Esophagus (tissue), 2 donors: Measurements from ENCODE around the gene MYCN. TPM values are rescaled to one million over a fixed set of nuclear protein-coding genes. Genes with fewer than 3 reads are reported as not detected.
"Not testable (repeated sequence)": the region's sequence is repeated elsewhere in the genome, so short reads cannot be mapped to it uniquely, and the experiment has no call there.

Experiments used
- H3K27ac ChIP-seq, 2 donors: one replicate each; pipeline ENCODE4 v1.5.1; 2013; ENCODE audit warnings: low read depth in 2 of 2, mild to moderate bottlenecking in 2 of 2, inconsistent platforms in 1 of 2, low read length in 1 of 2, moderate library complexity in 1 of 2
- H3K27me3 ChIP-seq, 2 donors: one replicate each; pipeline ENCODE4 v1.6.1; 2013; ENCODE audit warnings: low read length in 2 of 2, control low read depth in 1 of 2, mild to moderate bottlenecking in 1 of 2; ENCODE audit not compliant: insufficient read depth in 2 of 2, control insufficient read depth in 1 of 2
- H3K36me3 ChIP-seq, 2 donors: one replicate each; pipeline ENCODE4 v1.6.1; 2013; ENCODE audit warnings: low read length in 1 of 2; ENCODE audit not compliant: control insufficient read depth in 2 of 2, insufficient read depth in 2 of 2
- H3K4me1 ChIP-seq, 2 donors: one replicate each; pipeline ENCODE4 v1.6.1; 2013; ENCODE audit warnings: low read length in 1 of 2; ENCODE audit not compliant: control insufficient read depth in 2 of 2, insufficient read depth in 2 of 2
- H3K4me3 ChIP-seq, 2 donors: one replicate each; pipeline ENCODE4 v1.5.1; 2013; ENCODE audit warnings: low read length in 2 of 2, mild to moderate bottlenecking in 2 of 2, low read depth in 1 of 2, moderate library complexity in 1 of 2
- H3K9me3 ChIP-seq, 2 donors: one replicate each; pipeline ENCODE4 v1.6.1; 2013; ENCODE audit warnings: mild to moderate bottlenecking in 2 of 2, low read depth in 1 of 2, low read length in 1 of 2, moderate library complexity in 1 of 2; ENCODE audit not compliant: control insufficient read depth in 2 of 2, insufficient read depth in 1 of 2
- WGBS, 2 donors: extraction: QIAGEN DNeasy Blood & Tissue Kit; methylation state at CpG; one replicate each; pipeline ENCODE4 v1.1.7; 2013; 5-methylcytosine and 5-hydroxymethylcytosine counted together
- polyA plus RNA-seq, 2 donors: library from polyadenylated mRNA; stranded (reverse); fragments of 200-250 nt; gene quantifications; one replicate each; pipeline ENCODE4 v1.2.3, GENCODE V29; 2013
- donor health status: healthy with polysubstance abuse.
- donor health status: Bipolar disorder and iron deficiency.

MYCN gene
- polyA plus RNA-seq, 2 donors, result 0.49 to 0.51 TPM

DNA sequence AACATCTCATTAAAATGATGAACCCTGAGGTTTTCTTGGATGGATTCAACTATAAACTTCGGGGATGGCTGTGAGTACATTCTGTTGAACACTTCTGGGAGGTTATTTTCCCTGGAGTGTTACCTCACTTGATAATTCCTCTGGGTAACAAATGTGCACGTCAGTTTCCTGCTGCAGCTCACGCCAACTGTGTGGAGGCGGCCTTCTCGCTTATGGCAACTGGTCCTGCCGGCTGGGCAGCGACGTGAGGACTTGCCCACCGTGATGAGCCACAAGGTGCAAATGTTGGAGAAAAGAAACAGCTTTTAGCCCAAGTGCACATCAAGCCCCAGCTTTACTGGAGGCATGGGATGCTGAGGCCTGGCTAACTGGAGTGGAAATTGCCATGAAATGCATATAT, 15.9 kb downstream of the MYCN start:
- WGBS, 2 donors, result 88% methylated on average over 9 of the region's 9 CpGs
- no peak overlapping the region for H3K27ac ChIP-seq
- H3K9me3 ChIP-seq, result no peaks in the 10 kb centered on the region
- no peak overlapping the region for H3K4me3 ChIP-seq
- H3K36me3 ChIP-seq, result no peaks in the 10 kb centered on the region
- peaks cover 0 to 2% of the 10 kb centered on the region in 2 donors for H3K4me1 ChIP-seq
- H3K27me3 ChIP-seq, result no peaks in the 10 kb centered on the region

DNA sequence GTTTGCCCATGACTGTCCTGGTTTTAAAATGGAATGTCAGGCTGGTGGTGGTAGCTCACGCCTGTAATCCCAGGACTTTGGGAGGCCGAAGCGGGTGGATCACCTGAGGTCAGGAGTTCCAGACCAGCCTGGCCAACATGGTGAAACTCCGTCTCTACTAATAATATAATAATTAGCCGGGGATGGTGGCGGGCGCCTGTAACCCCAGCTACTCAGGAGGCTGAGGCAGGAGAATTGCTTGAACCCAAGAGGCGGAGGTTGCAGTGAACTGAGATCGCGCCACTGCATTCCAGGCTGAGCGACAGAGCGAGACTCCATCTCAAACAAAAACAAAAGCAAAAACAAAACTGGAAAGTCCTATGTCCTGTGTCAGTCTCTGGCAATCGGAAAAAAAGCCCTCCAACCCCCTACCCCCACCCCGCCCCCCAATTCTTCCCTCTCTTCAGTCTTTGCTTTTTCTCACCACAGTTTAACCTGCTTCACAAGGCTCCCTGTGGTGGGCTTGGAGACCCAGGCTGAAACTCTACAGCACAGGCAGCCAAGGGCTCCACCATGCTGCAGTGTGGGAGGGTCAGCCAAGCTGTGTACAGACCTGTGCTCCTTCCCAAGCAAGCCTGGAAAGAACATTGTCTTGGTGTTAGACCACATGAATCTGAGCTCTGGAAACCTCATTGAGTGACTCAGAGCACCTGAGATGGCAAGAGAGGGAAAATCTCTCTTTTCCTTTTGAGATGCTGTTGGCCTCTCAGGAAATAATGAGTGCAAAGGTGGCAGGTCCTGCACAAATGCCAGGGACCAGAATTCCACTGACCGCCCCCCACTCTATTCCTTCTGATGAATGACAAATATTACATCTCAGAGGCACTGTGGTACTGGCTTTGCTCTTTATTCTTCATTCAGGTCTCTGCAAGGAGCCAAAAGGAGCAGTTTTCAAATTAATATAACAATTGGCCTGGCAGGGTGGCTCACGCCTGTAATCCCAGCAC, 16.7 kb downstream of the MYCN start:
- H3K9me3 ChIP-seq, result no peaks in the 10 kb centered on the region
- H3K27me3 ChIP-seq, result no peaks in the 10 kb centered on the region
- H3K36me3 ChIP-seq, result no peaks in the 10 kb centered on the region
- H3K4me3 ChIP-seq, result no peak overlapping the region
- peaks cover 0 to 2% of the 10 kb centered on the region in 2 donors for H3K4me1 ChIP-seq
- H3K27ac ChIP-seq, result no peak overlapping the region
- WGBS, 2 donors, result 95 to 96% methylated on average over 16 of the region's 16 CpGs

DNA sequence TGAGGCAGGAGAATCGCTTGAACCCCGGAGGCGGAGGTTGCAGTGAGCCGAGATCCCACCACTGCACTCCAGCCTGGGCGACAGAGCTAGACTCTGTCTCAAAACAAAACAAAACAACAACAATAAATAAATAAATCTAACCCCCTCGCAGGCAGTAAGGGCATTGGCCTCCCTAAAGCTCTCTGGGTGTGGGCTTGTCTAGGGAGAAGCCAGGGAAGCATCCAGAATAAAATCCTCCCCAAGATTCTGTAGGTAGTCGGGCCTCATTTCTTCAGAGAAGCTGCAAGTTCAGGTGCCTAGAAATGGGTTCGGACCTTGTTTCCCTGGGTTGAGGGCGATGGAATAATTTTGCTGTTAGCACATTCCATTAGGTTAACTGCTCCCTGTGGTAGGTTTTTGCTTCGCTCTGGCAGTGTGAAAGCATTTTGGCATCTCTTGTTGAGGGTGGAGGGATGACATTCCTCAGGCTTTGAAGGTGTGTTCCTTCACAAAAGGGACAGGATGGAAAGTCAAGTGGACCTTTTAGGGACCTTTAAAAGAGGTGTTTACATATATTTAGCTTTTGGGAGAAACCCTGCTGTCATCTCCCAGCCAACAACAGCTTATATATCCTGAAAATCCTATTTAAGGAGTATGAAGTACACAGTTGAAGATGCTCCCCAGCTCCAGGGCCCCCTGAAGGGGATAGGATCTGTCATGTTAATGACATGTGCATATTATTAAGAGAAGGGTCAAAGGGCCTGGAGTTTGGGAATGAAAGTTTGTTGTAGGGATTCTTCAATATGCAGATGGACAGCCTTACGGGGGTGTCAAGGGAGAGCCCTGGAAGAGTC, 17.7 kb downstream of the MYCN start:
- H3K27me3 ChIP-seq, result no peaks in the 10 kb centered on the region
- peaks cover 0 to 2% of the 10 kb centered on the region in 2 donors for H3K4me1 ChIP-seq
- no peaks in the 10 kb centered on the region for H3K36me3 ChIP-seq
- WGBS, 2 donors, result 88% methylated on average over 11 of the region's 11 CpGs
- no peak overlapping the region for H3K4me3 ChIP-seq
- no peak overlapping the region for H3K27ac ChIP-seq
- no peaks in the 10 kb centered on the region for H3K9me3 ChIP-seq

DNA sequence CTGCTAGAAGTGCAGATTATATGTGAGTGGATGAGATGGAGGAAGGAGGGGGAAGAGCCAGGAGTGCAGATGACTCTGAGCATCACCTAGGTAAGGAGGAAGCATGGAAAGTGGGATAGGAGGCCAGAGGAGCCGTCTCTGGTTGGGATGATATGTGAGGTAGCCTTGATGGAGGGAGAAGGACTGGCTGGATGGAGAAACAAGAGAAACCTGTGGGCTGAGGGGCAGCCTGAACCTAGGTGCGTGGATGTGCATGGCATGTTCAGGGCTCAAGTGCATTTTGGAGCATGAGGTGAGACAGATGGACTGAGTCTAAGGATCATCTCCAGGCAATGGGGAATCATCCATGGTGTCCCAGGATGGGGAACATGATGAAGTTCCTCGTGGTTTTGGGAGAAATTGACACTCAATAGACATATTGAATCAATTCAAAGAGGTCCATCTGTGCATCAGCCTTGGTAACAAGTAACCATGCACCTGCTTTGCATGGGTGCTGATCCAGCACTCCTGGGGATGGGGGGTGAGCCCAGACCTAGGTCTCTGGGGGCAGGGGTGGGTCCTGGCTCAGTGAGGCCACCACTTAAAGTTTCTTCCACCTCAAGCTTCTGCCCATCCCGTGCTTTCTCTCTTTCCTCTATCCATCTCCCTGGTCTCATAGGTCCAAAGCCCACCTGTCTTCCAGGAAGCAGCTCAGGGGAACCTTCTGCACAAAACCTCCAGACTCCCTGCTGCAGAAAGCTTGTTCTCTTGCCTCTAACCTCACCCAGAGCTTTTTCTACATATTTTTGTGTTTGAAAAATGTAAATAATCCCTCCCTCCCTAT, 19.2 kb downstream of the MYCN start:
- no peaks in the 10 kb centered on the region for H3K36me3 ChIP-seq
- peaks cover 3 to 6% of the 10 kb centered on the region in 2 donors for H3K4me1 ChIP-seq
- no peaks in the 10 kb centered on the region for H3K9me3 ChIP-seq
- 80% methylated on average over 4 of the region's 4 CpGs for WGBS, 2 donors
- no peak overlapping the region for H3K4me3 ChIP-seq
- H3K27ac ChIP-seq, result no peak overlapping the region
- H3K27me3 ChIP-seq, result no peaks in the 10 kb centered on the region

DNA sequence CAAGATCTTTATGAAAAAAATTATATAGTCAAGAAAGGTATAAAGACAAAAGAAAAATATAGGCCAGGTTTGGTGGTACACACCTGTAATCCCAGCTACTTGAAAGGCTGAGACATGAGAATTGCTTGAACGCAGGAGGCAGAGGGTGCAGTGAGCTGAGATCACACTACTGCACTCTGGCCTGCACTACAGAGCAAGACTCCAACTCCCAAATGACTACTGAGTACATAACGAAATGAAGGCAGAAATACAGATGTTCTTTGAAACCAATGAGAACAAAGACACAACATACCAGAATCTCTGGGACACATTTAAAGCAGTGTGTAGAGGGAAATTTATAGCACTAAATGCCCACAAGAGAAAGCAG, 19.8 kb downstream of the MYCN start:
- H3K4me1 ChIP-seq, H3K4me3 ChIP-seq, H3K9me3 ChIP-seq, H3K27me3 ChIP-seq, H3K36me3 ChIP-seq, H3K27ac ChIP-seq: not testable (repeated sequence)
- WGBS, 2 donors, result 74 to 75% methylated on average over 2 of the region's 2 CpGs

DNA sequence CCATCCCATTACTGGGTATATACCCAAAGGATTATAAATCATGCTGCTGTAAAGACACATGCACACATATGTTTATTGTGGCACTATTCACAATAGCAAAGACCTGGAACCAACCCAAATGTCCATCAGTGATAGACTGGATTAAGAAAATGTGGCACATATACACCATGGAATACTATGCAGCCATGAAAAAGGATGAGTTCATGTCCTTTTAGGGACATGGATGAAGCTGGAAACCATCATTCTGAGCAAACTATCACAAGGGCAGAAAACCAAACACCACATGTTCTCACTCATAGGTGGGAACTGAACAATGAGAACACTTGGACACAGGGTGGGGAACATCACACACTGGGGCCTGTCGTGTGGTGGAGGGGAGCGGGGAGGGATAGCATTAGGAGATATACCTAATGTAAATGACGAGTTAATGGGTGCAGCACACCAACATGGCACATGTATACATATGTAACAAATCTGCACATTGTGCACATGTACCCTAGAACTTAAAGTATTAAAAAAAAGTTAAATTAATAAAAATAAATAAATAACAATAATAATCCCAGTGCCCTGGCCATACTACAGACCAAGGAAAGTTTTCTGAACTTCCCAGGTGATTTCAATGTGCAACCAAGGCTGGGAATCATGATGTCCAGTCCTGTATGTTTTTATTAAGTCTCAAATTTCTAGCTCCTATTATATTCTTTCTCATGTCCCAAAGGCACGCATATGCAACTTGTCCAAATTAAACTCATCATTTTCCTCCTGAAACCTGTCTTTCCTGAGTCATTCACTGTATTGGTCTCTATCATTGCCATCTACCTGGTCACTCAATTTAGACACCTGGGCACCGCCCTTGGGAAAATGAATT, 23.0 kb downstream of the MYCN start:
- WGBS, 2 donors, result 88 to 97% methylated on average over 5 of the region's 5 CpGs
- not testable (repeated sequence) for H3K4me1 ChIP-seq, H3K36me3 ChIP-seq, H3K27ac ChIP-seq, H3K27me3 ChIP-seq, H3K9me3 ChIP-seq, H3K4me3 ChIP-seq

DNA sequence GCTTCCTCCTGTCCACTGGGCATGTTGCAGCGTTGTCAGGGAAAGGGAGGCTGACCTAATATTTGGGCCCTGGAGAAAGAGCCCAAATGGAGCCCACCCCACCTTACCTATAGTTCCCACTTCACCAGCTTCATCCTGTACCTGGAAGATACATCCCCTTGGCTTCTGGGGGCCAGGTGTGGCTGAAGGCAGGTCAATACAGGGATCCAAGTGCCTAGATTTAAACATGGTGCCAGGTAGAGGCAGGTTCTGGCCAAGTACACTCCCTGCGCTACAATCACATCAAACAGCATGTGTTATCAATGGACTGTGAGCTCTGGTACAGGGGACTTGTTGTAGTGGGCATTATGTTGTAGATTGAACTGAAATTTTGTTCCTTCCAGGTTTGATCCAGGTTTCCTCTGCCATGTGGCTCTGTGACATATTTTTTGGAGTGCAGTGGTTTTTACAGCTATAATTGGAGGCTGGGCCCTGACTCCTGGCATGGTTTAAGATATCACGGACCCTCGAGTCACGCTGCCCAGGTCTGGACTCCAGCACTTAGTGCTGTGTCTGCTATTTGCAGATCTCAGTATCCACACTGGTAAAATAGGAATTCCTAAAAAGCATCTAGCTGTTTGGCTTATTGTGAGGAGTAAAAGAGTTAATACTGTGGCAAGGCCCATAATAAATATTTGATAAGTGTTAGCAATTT, 23.8 kb downstream of the MYCN start:
- H3K4me3 ChIP-seq, result no peak overlapping the region
- H3K9me3 ChIP-seq, result no peaks in the 10 kb centered on the region
- no peaks in the 10 kb centered on the region for H3K27me3 ChIP-seq
- WGBS, 2 donors, result 89 to 94% methylated on average over 5 of the region's 5 CpGs
- H3K36me3 ChIP-seq, result no peaks in the 10 kb centered on the region
- H3K4me1 ChIP-seq, result peaks cover 5 to 9% of the 10 kb centered on the region in 2 donors
- H3K27ac ChIP-seq, result peak overlapping the region in 1 of 2 donors; percentile 40

DNA sequence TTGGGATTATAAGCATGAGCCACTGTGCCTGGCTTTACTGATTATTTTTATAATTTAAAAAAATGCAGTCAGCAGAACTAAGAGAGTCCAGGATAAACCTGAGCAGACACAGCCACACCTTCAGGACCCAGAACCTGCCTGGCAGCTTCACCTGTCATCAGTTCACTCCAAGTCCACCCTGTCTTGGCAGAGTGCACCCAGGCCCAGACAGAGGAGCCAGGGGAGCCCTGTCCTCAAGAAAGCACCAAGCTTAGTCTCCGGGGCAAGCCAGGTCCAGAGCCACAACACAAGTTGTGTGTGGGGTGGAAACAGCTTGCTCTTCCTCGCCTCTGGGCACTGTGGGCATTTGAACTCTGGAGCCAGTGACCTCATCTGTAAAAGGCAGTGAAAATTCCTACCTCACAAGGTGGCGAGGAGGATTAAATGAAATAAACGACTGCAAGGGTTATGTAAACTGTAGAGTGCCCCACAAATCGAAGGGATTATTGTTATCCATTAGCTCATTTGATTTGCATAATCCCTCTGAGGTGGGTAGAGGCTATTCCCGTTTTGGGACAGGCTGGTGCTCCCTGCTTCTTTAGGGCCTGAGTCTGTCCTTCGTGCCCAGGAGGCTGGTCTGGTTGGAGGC, 24.7 kb downstream of the MYCN start:
- 58 to 61% methylated on average over 7 of the region's 7 CpGs for WGBS, 2 donors
- Histone ChIP-seq H3K4me1 (peaks cover 5 to 9% of the 10 kb centered on the region in 2 donors), H3K27ac (peak overlapping the region; percentile 5 to 62), H3K27me3 (no peaks in the 10 kb centered on the region), H3K36me3 (no peaks in the 10 kb centered on the region), H3K4me3 (no peak overlapping the region), H3K9me3 (no peaks in the 10 kb centered on the region)
